Pulmonary artery endothelial cell (primary cell): ENCODE results near the gene SH2D3C. TPM values are rescaled to one million over a fixed set of nuclear protein-coding genes. Genes with fewer than 3 reads are reported as not detected.

ENCODE experiments used
- DNase-seq: peaks from one replicate; pipeline ENCODE4 v3.0.0-alpha.2; 2011; ENCODE audit warnings: low read depth, low spot score
- total RNA-seq: library from RNA; depleted of rRNA; stranded (reverse); fragments of >200 nt; gene quantifications from 2 replicates; pipeline ENCODE4 v1.2.3, GENCODE V29; 2014

The SH2D3C gene
- total RNA-seq, 1 donor from 2014 or later = 58.3 TPM

DNA sequence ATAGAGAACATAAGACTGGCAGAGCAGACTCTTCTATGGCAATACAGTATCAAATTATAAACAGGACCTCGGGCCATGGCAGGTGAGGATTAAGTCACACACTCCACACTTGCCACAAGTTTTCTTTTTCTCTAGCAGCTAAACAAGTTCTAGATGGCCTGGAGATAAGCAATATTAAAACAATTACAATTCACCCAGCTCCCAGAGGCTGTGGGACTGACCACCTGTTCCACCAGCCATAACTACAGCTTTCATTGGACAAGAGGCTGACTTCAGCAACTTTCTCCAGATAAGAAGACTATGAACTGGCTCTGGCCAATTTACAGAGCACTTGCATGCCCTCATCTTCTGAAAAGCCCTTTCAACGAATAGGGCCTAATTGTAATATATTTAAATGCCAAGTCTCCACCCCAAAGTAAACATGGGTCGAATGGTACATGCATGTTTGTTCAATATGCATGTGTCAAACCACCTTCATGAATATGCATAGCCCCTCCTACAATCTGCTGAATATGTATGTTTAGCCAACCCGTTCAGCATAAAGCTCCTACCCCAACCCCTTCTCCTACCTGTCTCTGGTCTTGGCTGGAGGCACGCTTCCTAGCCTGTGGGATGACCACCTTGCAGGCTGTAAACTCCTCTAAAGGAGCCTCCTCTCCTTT lies 77.7 kb downstream of the SH2D3C start:
- no peak for DNase-seq

DNA sequence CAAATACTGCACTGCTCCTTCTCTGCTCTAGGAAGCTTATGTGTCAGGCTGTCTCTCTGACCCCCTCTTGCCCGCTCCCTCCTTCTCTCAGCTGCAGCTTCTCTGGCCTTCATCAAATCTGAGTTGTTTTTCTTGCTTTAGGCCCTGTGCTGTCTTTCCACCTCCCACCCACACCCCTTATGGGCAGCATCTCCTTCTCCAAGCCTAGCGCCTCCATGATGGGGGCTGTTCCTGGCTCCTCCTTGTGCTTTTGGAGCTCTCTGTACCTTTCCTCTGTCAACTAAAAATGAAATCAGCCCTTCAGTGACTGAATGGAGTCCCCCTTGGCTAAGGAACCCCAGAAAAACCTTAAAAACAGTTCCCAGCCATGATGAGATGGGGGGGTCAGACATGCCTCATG lies 78.3 kb downstream of the SH2D3C start:
- DNase-seq = no peak

DNA sequence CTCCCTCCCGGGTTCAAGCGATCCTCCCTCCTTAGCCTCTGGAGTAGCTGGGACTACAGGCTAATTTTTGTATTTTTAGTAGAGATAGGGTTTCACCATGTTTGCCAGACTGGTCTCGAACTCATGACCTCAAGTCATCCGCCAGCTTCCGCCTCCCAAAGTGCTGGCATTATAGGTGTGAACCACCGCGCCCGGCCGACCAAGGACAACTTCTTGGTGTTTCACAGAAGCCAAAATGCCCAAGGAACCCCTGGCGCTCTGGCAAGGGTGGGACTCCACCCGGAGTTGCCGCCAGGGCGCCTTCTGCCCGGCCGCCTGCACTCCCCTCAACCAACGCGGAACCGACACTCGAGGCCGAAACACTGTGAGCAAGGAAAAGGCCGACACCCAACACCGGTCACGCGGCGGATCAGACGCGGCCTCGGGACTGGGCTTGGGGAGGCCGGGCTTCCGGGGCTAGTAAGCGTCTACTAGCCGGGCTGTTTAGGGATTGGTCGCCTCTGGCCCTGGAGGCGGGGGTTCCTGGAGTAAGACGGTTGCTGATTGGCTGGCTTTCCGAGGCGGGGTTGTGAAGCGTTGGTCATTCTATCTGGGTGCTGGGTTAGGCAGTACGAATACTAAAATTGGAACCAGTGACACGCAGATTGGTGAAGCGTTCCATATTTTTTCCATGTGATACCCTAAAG lies 79.3 kb downstream of the SH2D3C start:
- peak; percentile 86 for DNase-seq

DNA sequence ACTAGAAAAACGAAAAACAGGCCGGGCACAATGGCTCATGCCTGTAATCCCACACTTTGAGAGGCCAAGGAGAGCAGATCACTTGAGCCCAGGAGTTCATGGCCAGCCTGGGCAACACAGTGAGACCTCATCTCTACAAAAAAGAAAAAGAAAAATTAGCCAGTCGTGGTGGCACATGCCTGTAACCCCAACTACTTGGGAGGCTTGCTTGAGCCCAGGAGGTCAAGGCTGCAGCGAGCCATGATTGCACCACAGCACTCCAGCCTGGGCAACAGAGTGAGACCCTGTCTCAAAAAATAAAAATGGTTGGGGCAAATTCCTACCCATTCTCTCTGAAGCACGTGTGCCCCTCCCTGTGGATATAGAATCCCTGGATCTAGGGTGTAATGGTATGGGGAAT lies 80.1 kb downstream of the SH2D3C start:
- no peak for DNase-seq

DNA sequence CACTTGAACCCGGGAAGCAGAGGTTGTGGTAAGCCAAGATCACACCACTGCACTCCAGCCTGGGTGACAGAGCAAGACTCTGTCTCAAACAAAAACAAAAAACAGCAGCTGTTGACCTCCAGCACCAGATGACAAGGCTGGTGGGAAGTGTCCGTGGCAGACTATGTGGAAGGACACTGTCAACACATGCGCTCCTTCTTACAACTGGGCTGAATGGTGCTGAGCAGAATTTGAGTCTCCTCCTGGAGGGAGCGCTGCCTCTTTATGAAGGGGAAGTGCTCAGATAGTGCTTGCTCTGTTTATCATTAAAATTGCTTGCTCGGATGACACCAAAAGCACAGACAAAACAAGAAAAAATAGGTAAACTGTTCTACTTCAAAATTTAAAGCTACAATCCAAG lies 80.9 kb downstream of the SH2D3C start:
- DNase-seq = no peak

DNA sequence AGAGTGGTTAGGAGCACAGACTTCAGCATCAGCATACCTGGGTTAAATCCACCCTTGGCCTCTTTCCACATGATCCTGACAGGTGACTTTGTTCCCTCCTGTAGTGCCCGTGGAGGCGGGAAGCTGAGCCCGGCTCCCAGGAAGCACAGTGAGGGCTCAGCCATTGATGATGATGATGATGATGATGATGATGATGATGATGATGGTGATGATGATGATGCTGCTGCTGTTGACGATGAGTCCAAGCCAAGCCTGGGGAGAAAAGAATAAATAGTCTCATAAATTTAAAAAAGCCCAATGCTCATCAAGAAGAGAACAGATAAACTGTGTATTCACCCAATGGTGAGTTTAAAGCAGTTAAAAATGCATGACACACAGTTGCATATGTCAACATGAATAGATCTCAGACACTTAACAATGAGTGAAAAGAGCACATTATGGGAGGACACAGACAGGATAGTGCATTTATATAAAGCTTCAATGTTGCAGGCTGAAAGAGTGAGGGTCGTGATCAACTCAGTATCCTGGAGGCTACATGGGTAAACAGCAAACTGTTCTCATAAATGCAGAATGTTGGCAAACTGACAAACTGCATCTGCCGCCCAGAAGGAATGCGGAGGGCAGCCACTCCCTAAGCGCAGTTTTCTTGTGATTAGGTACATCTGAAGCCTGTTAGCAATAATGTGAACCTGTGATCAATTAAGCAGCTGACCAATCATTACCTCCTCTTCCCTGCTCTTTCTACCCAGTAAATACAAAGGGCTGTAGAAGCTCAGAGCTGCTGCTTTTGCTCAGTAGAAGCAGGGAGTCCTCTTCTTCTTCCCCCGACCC lies 83.4 kb downstream of the SH2D3C start:
- no peak for DNase-seq

DNA sequence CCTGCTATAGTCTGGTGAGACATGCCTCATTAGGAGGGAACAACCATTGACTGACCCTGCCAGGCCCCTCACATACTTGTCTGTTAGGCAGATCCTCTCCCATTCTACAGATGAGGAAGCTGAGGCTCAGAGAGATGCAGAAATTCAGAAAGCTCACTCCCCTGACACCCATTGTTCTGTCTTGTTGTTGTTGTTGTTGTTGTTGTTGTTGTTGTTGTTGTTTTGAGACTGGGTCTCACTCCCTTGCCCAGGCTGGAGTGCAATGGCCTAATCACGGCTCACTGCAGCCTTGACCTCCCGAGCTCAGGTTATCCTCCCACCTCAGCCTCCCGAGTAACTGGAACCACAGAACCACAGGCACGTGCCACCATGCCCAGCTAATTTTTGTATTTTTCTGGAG lies 84.8 kb downstream of the SH2D3C start:
- no peak for DNase-seq

DNA sequence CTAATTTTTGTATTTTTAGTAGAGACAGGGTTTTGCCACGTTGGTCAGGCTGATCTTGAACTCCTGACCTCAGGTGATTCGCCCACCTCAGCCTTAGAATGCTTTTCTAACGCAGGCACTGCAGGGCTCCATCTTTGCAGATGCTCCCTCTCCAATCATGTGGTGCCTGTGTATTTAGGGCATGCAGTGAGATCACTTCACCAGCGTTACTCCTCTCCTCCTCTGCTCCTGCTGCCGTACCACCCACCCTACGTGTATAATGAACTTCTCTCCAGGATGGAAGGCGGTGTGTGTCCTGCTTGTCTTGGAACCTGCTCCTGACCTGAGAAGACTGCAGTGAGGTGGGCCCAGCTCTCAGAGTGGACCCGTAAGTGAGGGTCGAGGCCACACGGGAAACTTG lies 85.3 kb downstream of the SH2D3C start:
- DNase-seq = no peak

DNA sequence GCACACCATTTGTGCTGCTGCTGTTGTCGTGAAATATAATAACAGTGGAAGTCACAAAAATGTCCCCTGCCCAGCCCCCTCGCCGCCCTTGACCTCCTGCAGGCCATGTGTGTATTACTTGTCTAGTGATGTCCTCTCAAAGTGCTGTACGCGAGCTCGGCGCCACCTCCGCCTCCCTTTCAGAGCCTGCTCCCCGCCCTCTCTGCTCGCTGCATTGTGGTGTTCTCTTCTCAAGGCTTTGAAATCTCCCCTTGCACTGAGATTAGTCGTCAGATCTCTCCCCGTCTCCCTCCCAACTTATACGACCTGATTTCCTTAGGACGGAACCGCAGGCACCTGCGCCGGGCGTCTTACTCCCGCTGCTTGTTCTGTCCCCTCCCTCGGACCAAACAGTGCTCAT lies 86.4 kb downstream of the SH2D3C start:
- DNase-seq = no peak

DNA sequence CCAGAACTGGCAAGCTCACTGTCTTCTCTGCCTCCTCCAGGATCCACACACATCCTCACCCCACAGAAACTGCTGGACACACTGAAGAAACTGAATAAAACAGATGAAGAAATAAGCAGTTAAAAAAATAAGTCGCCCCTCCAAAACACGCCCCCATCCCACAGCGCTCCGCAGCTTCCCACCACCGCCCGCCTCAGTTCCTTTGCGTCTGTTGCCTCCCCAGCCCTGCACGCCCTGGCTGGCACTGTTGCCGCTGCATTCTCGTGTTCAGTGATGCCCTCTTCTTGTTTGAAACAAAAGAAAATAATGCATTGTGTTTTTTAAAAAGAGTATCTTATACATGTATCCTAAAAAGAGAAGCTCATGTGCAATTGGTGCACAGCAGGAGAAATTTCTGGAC lies 87.7 kb downstream of the SH2D3C start:
- DNase-seq = no peak

DNA sequence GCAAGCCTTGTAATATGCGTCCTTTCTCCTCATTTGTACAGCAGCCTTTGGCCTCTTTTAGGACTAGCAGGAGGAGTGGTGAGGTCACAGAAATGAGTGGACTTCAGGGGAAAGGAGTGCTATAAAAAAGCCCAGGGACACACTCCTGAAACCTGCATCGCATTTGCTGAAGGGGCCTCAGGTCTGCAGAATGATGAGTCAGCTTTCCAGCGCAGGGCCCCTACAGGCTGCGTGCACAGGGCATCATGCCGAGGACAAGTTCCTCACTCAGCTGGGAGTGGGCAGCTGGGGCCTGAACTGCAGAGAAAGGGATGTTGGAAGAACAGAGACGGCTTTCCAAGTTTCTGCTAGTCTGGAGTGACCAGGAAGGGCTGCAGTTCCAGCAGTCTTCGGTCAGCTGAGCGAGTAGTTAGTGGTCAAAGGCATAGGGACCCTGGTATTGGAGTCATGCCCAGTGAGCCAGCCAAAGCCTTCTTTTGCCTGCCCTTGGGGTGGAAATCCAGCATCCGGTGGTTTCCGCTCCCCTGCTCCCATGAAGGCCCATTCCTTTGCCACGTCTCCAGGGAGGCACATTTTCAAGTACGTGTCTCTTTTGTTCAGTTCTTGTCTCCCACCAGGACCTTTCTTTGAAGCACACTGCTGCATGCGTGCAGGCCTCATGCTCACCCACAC lies 89.0 kb downstream of the SH2D3C start:
- no peak for DNase-seq

Other genes with a start within 250 kb of the SH2D3C start
- gene STXBP1, start 166.4 kb downstream of the SH2D3C start, total RNA-seq = 16.0 and 19.0 TPM in 2 replicates
- gene CFAP157, start 71.7 kb downstream of the SH2D3C start, total RNA-seq = not detected in 2 replicates
- 30.0 and 40.4 TPM in 2 replicates for gene PTRH1, start 63.0 kb downstream of the SH2D3C start, total RNA-seq
- gene TTC16, start 62.6 kb downstream of the SH2D3C start, total RNA-seq = not detected in 2 replicates
- gene TOR2A, start 43.4 kb downstream of the SH2D3C start, total RNA-seq = 5.8 and 7.8 TPM in 2 replicates
- gene CDK9, start 7.4 kb upstream of the SH2D3C start, total RNA-seq = 107 and 116 TPM in 2 replicates
- 71.4 and 104 TPM in 2 replicates for gene FPGS, start 24.2 kb upstream of the SH2D3C start, total RNA-seq
- 46.5 and 49.5 TPM in 2 replicates for gene ENG, start 76.0 kb upstream of the SH2D3C start, total RNA-seq
- 50.2 and 56.2 TPM in 2 replicates for gene AK1, start 99.0 kb upstream of the SH2D3C start, total RNA-seq
- gene ST6GALNAC6, start 120.9 kb upstream of the SH2D3C start, total RNA-seq = 36.2 and 48.1 TPM in 2 replicates
- 62.0 and 69.0 TPM in 2 replicates for gene ST6GALNAC4, start 138.4 kb upstream of the SH2D3C start, total RNA-seq
- 0.21 and 0.79 TPM in 2 replicates for gene PIP5KL1, start 152.1 kb upstream of the SH2D3C start, total RNA-seq
- gene DPM2, start 159.2 kb upstream of the SH2D3C start, total RNA-seq = 11.9 and 12.1 TPM in 2 replicates
- gene EEIG1, start 202.3 kb upstream of the SH2D3C start, total RNA-seq = 4.4 and 5.2 TPM in 2 replicates